Lower leg skin (tissue), 3 donors: ENCODE data around the gene RAD9A.

Experiments used
- POLR2A ChIP-seq, 2 donors: fragments of 450-650 bp; IDR thresholded peaks; one replicate each; pipeline ENCODE4 v1.6.1; 2016 to 2017; ENCODE audit warnings: antibody characterized with exemption in 2 of 2, mild to moderate bottlenecking in 1 of 2, moderate library complexity in 1 of 2
- TF ChIP-seq, protein P1 (sequence below), 3 donors: fragments of 450-650 bp; IDR thresholded peaks; one replicate each; pipeline ENCODE4 v1.5.1; 2016; ENCODE audit warnings: antibody characterized with exemption in 3 of 3, mild to moderate bottlenecking in 3 of 3, moderate library complexity in 2 of 3

DNA sequence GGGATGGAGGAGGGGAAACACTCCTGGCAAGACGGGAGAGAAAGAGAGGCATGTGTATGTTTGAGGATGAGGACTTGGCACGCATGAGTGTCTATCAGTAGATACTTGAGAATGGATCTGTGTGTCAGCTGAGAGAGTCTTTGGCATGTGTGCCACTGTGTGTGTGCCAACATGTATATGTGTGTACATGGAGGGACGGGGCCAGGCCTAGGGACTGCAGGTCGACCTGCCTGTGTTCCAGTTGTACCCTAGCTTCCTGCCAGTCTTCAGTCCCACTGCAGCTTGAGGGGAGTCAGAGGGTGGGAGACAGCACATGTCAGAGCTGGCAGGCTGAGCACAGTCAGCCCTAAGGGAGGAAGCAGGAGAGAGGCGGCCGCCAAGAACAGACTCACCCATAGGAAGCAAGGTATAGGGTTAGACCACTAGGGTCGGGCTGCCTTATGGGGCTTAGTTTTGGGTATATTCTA, 24.0 kb upstream of the RAD9A start:
- TF ChIP-seq POLR2A (IDR thresholded peaks at IDR 0.05), result no peak
- TF ChIP-seq, protein P1, sequence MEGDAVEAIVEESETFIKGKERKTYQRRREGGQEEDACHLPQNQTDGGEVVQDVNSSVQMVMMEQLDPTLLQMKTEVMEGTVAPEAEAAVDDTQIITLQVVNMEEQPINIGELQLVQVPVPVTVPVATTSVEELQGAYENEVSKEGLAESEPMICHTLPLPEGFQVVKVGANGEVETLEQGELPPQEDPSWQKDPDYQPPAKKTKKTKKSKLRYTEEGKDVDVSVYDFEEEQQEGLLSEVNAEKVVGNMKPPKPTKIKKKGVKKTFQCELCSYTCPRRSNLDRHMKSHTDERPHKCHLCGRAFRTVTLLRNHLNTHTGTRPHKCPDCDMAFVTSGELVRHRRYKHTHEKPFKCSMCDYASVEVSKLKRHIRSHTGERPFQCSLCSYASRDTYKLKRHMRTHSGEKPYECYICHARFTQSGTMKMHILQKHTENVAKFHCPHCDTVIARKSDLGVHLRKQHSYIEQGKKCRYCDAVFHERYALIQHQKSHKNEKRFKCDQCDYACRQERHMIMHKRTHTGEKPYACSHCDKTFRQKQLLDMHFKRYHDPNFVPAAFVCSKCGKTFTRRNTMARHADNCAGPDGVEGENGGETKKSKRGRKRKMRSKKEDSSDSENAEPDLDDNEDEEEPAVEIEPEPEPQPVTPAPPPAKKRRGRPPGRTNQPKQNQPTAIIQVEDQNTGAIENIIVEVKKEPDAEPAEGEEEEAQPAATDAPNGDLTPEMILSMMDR (IDR thresholded peaks at IDR 0.05), result no peak
